Stimulated activated CD4-positive, alpha-beta T cell treated with anti-CD3 and anti-CD28 coated beads, Interleukin-4, amount 100 ng/mL, for 4 hours (primary cell): Measurements from ENCODE around the gene TUBA8.
"Not testable (repeated sequence)": the region's sequence is repeated elsewhere in the genome, so short reads cannot be mapped to it uniquely, and the experiment has no call there.

Experiments used
- DNase-seq, 2 experiments: peaks; one replicate each; pipeline ENCODE4 v3.0.0-alpha.2; 2020

Gene TUBA8

GRCh38 chr22:18108187-18108586, 2.4 kb upstream of the TUBA8 start:
- no peak for DNase-seq

DNA sequence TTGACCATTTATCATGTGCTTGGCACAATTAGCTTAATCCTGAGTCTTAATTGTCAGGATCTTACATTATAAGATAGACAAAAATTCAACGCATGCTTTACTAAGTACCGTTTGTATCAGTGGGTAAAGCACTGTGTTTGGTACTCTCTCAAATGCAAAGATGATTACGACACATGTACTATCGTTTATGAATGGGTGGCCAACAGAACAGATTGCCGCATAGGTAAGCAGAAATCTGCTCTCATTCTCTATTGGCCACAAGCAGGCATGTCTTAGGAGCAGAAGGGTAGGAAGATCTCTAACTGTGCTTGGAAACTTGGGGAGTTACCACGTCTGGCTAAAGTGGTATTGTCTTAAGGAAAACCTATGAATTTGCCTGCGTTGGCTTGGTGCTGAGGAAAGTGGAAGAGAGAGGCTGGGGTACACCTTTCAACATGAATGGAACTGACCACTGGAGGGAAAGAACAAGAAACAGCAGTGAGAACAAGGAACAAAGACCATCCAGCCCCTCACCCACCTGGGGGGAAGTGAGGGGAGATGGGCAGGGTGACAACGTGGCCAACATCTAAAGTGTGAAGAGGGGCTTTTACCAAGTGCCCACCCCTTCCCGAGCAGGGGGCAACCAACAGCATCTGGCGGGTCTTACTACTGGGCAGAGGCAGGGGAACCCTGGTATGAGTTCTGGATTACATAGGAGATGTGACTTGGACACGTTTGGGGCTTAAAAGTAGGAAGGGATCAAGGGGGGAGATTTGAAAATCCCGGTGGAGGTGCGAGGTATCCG, 1.0 kb upstream of the TUBA8 start:
- no peak for DNase-seq

DNA sequence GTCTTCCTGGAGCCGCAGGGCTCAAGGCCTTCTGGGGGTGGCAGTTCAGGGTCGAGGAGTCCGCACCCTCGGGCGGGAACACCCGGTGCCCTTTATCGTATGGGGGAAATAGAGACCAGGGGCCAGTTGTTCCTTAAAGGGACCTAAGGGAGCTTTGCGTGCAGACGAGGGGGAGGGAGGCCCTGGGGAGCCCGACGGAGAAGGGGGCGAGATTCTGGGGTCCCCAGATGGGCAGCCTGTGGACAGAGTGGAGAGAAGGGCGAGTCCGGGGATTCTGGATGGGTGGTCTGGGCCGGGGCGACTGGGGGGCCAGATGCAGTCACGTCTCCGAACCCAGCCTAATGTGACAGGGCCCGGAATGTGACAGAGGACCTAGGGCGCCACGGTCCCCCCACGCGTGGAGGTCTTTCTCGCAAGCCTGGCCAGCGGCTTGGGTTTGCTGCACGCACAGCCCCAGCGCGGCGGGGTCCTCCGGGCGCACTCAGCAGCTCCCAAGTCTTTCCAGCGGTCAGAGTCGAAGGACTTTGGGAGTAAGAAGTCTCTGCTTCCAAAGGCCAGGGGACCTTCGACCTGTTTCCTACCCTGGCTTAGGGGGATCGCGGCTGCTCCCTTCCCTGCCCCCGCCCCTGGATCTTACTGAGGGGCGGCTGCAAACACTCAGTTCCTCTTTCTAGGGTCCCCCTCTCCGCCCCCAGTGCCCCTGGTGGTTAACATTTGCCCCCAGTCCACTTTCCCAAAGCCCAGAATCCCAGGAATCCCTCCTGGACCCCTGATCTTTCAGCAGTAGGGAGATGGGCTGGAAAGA, 547 bp downstream of the TUBA8 start:
- DNase-seq, result no peak

- no peak for DNase-seq
Observed at GRCh38 chr22:18111759-18112330, 1.2 kb downstream of the TUBA8 start.

DNA sequence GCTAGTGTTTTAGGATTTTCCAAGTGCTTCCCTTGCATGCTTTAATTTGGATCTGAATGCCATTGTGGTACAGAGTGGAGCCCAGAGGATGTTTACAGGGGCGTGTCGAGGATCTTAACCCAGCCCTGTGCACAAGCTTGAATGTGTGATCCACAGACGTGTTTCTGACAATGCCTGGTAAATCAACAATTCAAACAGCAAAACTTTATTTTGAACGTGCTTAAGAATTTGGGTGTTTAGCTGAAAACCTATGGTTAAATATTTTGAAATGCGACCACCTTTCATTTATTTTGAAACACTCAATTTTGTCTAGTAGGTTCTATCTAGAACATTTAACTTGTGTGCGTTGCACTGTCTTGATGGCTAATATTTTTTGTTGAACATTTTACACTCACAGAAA, 1.8 kb downstream of the TUBA8 start:
- DNase-seq, result no peak

- DNase-seq, result no peak
Observed at GRCh38 chr22:18113680-18114394, 3.2 kb downstream of the TUBA8 start.

- no peak for DNase-seq
Observed at GRCh38 chr22:18114495-18114894, 3.9 kb downstream of the TUBA8 start.

DNA sequence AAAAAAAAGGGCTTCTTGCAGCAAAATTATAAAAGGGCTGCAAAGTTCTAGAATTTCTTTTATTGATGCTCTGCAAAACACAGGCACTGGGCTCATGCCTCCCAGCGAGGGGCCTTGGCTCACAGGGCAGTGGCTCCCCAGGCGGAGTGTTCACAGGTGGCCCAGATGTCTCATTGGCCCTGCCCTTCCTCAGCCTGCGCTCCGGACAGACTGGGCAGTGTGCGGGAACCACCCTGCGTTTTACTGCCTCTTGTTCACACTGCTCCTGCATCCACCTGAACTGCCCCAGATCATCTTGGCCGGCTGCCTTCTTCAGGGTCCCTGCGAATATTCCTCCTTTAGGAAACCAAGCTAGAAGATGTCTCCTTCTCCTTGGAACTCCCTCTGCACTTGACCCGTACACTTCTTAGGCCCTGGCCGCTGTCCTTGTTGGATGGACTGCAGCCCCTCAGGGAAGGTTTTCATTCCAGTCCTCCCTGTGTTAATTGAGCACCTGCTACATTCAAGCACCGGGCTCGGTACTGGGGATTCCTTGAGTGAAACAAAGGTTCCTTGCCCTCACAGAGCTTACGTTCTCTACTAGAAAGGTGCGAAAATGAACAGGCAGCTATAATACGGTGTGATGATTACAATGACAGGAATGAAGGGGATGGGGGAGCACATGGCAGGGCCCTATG, 4.5 kb downstream of the TUBA8 start:
- no peak for DNase-seq

DNA sequence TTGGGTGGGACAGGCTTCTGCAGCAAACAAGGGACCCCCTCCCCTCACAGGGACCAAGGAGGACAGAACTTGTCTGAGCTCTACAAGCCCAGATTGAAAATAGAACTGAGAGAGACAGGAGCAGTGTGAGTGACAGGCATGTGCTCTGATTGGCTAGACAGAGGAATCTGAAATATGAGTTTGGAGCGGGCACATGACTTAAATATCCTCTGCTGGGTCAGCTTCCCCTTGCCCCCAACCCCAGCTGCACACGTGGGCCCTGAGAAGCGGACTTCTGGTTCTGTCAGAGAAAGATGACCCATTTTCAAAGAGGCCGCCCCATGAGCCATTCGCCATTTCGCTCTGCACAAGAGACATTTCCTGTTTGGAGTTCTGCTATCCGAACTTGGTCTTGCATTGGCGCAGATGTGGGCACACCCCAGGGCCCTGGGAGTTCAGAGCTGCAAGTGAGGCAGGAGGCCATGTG, 5.3 kb downstream of the TUBA8 start:
- no peak for DNase-seq

DNA sequence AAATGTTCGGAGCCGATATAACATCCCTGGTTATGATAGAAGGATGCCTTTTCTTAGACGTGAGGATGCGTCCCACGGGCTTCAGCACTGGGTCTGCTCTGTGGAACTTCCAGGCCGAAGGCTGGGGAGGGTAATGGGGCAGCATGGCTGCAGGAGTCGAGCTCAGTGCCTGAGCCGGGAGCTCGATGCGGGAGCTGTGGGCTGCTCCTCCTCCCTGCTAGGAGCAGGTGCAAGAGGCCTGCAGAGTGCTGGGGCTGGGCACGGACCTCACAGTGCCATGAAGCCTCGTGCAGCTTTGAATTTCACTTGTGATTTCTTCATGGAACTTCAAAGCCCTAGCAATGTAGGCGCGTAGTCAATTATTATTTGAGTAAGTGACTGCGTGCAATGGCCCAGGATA, 6.0 kb downstream of the TUBA8 start:
- no peak for DNase-seq

- no peak for DNase-seq
Observed at GRCh38 chr22:18118345-18118915, 7.8 kb downstream of the TUBA8 start.

- DNase-seq, result peak in 1 of 2 experiments; percentile 51
Observed at GRCh38 chr22:18119409-18120110, 9.0 kb downstream of the TUBA8 start.

GRCh38 chr22:18120857-18121256, 10.2 kb downstream of the TUBA8 start:
- DNase-seq, result no peak

DNA sequence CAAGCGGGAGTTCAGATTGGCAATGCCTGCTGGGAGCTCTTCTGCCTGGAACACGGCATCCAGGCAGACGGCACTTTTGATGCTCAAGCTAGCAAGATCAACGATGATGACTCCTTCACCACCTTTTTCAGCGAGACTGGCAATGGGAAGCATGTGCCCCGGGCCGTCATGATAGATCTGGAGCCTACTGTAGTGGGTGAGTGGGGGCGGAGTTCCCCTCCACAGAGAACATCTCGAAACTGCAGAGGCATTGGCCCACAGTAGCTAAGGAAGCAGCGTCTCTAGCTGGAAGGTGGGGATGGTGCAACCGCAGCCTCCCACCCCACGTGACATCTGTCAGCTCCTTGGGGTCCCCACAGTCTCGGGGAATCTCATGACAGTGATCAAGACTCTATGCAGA, 10.9 kb downstream of the TUBA8 start:
- DNase-seq, result no peak

GRCh38 chr22:18121954-18122554, 11.4 kb downstream of the TUBA8 start:
- DNase-seq, result no peak

GRCh38 chr22:18123476-18124025, 12.9 kb downstream of the TUBA8 start:
- DNase-seq, result not testable (repeated sequence)

DNA sequence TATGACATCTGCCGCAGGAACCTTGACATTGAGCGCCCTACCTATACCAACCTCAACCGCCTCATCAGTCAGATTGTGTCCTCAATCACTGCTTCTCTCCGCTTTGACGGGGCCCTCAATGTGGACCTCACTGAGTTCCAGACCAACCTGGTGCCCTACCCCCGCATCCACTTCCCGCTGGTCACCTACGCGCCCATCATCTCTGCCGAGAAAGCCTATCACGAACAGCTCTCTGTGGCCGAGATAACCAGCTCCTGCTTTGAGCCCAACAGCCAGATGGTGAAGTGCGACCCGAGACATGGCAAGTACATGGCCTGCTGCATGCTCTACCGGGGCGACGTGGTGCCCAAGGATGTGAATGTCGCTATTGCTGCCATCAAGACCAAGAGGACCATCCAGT, 16.0 kb downstream of the TUBA8 start:
- DNase-seq, result no peak

- no peak for DNase-seq
Observed at GRCh38 chr22:18130018-18130417, 19.4 kb downstream of the TUBA8 start.

- no peak for DNase-seq
Observed at GRCh38 chr22:18130699-18131429, 20.3 kb downstream of the TUBA8 start.

- DNase-seq, result no peak
Observed at GRCh38 chr22:18133452-18133851, 22.8 kb downstream of the TUBA8 start.
